DMS53 treated with DMSO at 0.1 percent for 48 hours (cell line): Measurements from ENCODE around the gene HIPK3.
"Not testable (repeated sequence)": the region's sequence is repeated elsewhere in the genome, so short reads cannot be mapped to it uniquely, and the experiment has no call there.

Experiments used
- DNase-seq: peaks from one replicate; lab custom pipeline; 2025; ENCODE audit not compliant: unreplicated experiment; lab: John Stamatoyannopoulos, UW

The HIPK3 gene

GRCh38 chr11:33258631-33259205, 1.5 kb downstream of the HIPK3 start:
- peak; percentile 32 for DNase-seq

- DNase-seq: no peak
Measured at GRCh38 chr11:33259869-33260268, 2.7 kb downstream of the HIPK3 start.

GRCh38 chr11:33261350-33261749, 4.2 kb downstream of the HIPK3 start:
- DNase-seq: not testable (repeated sequence)

GRCh38 chr11:33262011-33262645, 4.9 kb downstream of the HIPK3 start:
- DNase-seq: no peak

GRCh38 chr11:33263549-33263948, 6.4 kb downstream of the HIPK3 start:
- no peak for DNase-seq

GRCh38 chr11:33264926-33265325, 7.7 kb downstream of the HIPK3 start:
- DNase-seq: no peak

- no peak for DNase-seq
Measured at GRCh38 chr11:33266393-33267215, 9.4 kb downstream of the HIPK3 start.

- DNase-seq: no peak
Measured at GRCh38 chr11:33268945-33269540, 11.9 kb downstream of the HIPK3 start.

GRCh38 chr11:33269822-33270221, 12.6 kb downstream of the HIPK3 start:
- DNase-seq: no peak

- no peak for DNase-seq
Measured at GRCh38 chr11:33271059-33271458, 13.9 kb downstream of the HIPK3 start.

- no peak for DNase-seq
Measured at GRCh38 chr11:33272338-33273107, 15.3 kb downstream of the HIPK3 start.

GRCh38 chr11:33273656-33274055, 16.5 kb downstream of the HIPK3 start:
- no peak for DNase-seq

- DNase-seq: no peak
Measured at GRCh38 chr11:33280411-33280810, 23.2 kb downstream of the HIPK3 start.

GRCh38 chr11:33281758-33282157, 24.6 kb downstream of the HIPK3 start:
- DNase-seq: no peak

GRCh38 chr11:33284818-33285217, 27.6 kb downstream of the HIPK3 start:
- DNase-seq: no peak

- no peak for DNase-seq
Measured at GRCh38 chr11:33290319-33290718, 33.1 kb downstream of the HIPK3 start.

GRCh38 chr11:33291004-33291777, 34.0 kb downstream of the HIPK3 start:
- DNase-seq: no peak

GRCh38 chr11:33292311-33292710, 35.1 kb downstream of the HIPK3 start:
- DNase-seq: no peak

- no peak for DNase-seq
Measured at GRCh38 chr11:33294224-33294623, 37.0 kb downstream of the HIPK3 start.

GRCh38 chr11:33294797-33295196, 37.6 kb downstream of the HIPK3 start:
- DNase-seq: no peak
